Keratinocyte (primary cell): ENCODE data around the gene SMAD6. TPM values are rescaled to one million over a fixed set of nuclear protein-coding genes. Genes with fewer than 3 reads are reported as not detected.

Experiments used
- DNase-seq: peaks from one replicate; pipeline ENCODE4 v3.0.0-alpha.2; 2011; ENCODE audit warnings: low read depth, missing footprints, low spot score
- FAIRE-seq: peaks from 2 replicates; lab custom pipeline; 2011; peaks lifted over from hg19 to GRCh38; lab: Jason Lieb, UNC
- H2AFZ ChIP-seq: 2 replicates; pipeline ENCODE4 v1.6.0; 2012; ENCODE audit warnings: low read length, control low read depth, inconsistent platforms; ENCODE audit not compliant: control insufficient read depth
- H3K27ac ChIP-seq: 2 replicates; pipeline ENCODE4 v1.5.1; 2011; ENCODE audit warnings: low read length; ENCODE audit not compliant: control insufficient read depth, insufficient read depth
- H3K27me3 ChIP-seq: 3 replicates; pipeline ENCODE4 v1.6.0; 2011; ENCODE audit warnings: low read length; ENCODE audit not compliant: control insufficient read depth, insufficient read depth; ENCODE audit errors: extremely low read depth
- H3K36me3 ChIP-seq, 2 experiments: 2 replicates in 1 of 2; 3 replicates in 1 of 2; pipeline ENCODE4 v1.5.1; 2011; ENCODE audit warnings: low read length in 2 of 2, mild to moderate bottlenecking in 1 of 2; ENCODE audit not compliant: control insufficient read depth in 2 of 2, insufficient read depth in 2 of 2; ENCODE audit errors: extremely low read depth in 1 of 2
- H3K4me1 ChIP-seq: 3 replicates; pipeline ENCODE4 v1.5.1; 2011; ENCODE audit warnings: low read length; ENCODE audit not compliant: control insufficient read depth, insufficient read depth; ENCODE audit errors: extremely low read depth
- H3K4me2 ChIP-seq: 3 replicates; pipeline ENCODE4 v1.6.0; 2011; ENCODE audit warnings: low read depth, low read length; ENCODE audit not compliant: control insufficient read depth, insufficient read depth; ENCODE audit errors: extremely low read depth
- H3K4me3 ChIP-seq, 3 experiments: fragments of 200-600 bp in 1 of 3; sonication (generic) in 1 of 3; 2 replicates in 2 of 3; 3 replicates in 1 of 3; pipeline ENCODE4 v1.5.1; 2011 to 2016; ENCODE audit warnings: low read length in 3 of 3, mild to moderate bottlenecking in 3 of 3, control low read depth in 2 of 3, inconsistent platforms in 1 of 3, low read depth in 1 of 3, mixed read lengths in 1 of 3, mixed run types in 1 of 3, moderate library complexity in 1 of 3; ENCODE audit not compliant: control insufficient read depth in 2 of 3, insufficient read depth in 2 of 3; ENCODE audit errors: extremely low read depth in 1 of 3
- H3K79me2 ChIP-seq: 2 replicates; pipeline ENCODE4 v1.6.0; 2012; ENCODE audit warnings: low read length; ENCODE audit not compliant: control insufficient read depth, insufficient read depth
- H3K9ac ChIP-seq: 3 replicates; pipeline ENCODE4 v1.6.0; 2011; ENCODE audit warnings: low read length; ENCODE audit not compliant: control insufficient read depth, insufficient read depth; ENCODE audit errors: extremely low read depth
- H3K9me1 ChIP-seq: 3 replicates; pipeline ENCODE4 v1.6.0; 2011; ENCODE audit warnings: low read length; ENCODE audit not compliant: control insufficient read depth, insufficient read depth; ENCODE audit errors: extremely low read depth
- H3K9me3 ChIP-seq: 2 replicates; pipeline ENCODE4 v1.5.1; 2012; ENCODE audit warnings: low read depth, low read length; ENCODE audit not compliant: control insufficient read depth
- H4K20me1 ChIP-seq: 3 replicates; pipeline ENCODE4 v1.6.0; 2011; ENCODE audit warnings: low read length; ENCODE audit not compliant: control insufficient read depth, insufficient read depth; ENCODE audit errors: extremely low read depth
- CTCF ChIP-seq, 3 experiments: IDR thresholded peaks in 1 of 3; conservative IDR thresholded peaks in 1 of 3; optimal IDR thresholded peaks in 1 of 3; 2 replicates in 2 of 3; 3 replicates in 1 of 3; pipeline versions ENCODE3 to v1.5.1; 2011; ENCODE audit warnings: low read length in 3 of 3, mild to moderate bottlenecking in 3 of 3, moderate library complexity in 2 of 3, control low read depth in 1 of 3, inconsistent platforms in 1 of 3; ENCODE audit not compliant: insufficient read depth in 2 of 3; ENCODE audit errors: extremely low read depth in 1 of 3
- EZH2 ChIP-seq: IDR thresholded peaks from one replicate; pipeline ENCODE4 v1.6.1; 2012; ENCODE audit warnings: inconsistent platforms, mild to moderate bottlenecking, low read length, moderate library complexity
- dilution Hi-C: fragments of 300-500 bp; cut with MboI; formaldehyde crosslinking; loops from one replicate; pipeline ENCODE4 v1.7.0; 2020; ENCODE audit warnings: low sequenced_read_pairs; ENCODE audit not compliant: extremely low pct_ligation_motif_present
- polyA plus RNA-seq, 5 experiments: library from polyadenylated mRNA; depleted of rRNA in 3 of 5; stranded (reverse) in 3 of 5; stranded (forward) in 1 of 5; unstranded in 1 of 5; fragments of >200 nt; gene quantifications; 1 replicate in 1 of 5; 2 replicates in 3 of 5; 3 replicates in 1 of 5; pipeline versions ENCODE4 v1.2.1 to v1.2.3, GENCODE V29; 2011 to 2012; ENCODE audit warnings: missing spikeins in 2 of 5, low read depth in 1 of 5, low replicate concordance in 1 of 5

SMAD6 gene
- polyA plus RNA-seq, 1 donor (not counting 4 experiments of a cell fraction or from before 2014, with no cell fraction given), result 0.03 TPM

- Histone ChIP-seq H3K4me3 (no peak overlapping the region), H3K9me3 (no peaks in the 10 kb centered on the region), H3K4me1 (peaks cover 3% of the 10 kb centered on the region), H3K27ac (no peak overlapping the region), H3K27me3 (peaks cover 14% of the 10 kb centered on the region), H3K79me2 (no peaks in the 10 kb centered on the region), H4K20me1 (no peaks in the 10 kb centered on the region), H3K9me1 (no peaks in the 10 kb centered on the region), H2AFZ (no peak overlapping the region), H3K4me2 (no peak overlapping the region), H3K36me3 (no peaks in the 10 kb centered on the region), H3K9ac (no peak overlapping the region)
- no peak for DNase-seq
- dilution Hi-C loops, result no loop called here
- FAIRE-seq, result no peak
- TF ChIP-seq EZH2 (no peak), CTCF (optimal IDR thresholded peaks at IDR 0.05 in 1 of 3, IDR thresholded peaks at IDR 0.05 in 1 of 3, conservative IDR thresholded peaks at IDR 0.05 in 1 of 3; ENCODE audit: extremely low read depth in 1 of 3, insufficient read depth in 2 of 3, low read length in 3 of 3) (no peak)
These were observed 28.4 kb downstream of the SMAD6 start for GRCh38 chr15:66730168-66731021.

- Histone ChIP-seq H3K27ac (no peak overlapping the region), H3K9me1 (no peaks in the 10 kb centered on the region), H3K9me3 (no peaks in the 10 kb centered on the region), H2AFZ (no peak overlapping the region), H3K36me3 (no peaks in the 10 kb centered on the region), H4K20me1 (no peaks in the 10 kb centered on the region), H3K27me3 (no peaks in the 10 kb centered on the region), H3K4me1 (peaks cover 3% of the 10 kb centered on the region), H3K4me2 (no peak overlapping the region), H3K4me3 (no peak overlapping the region), H3K9ac (no peak overlapping the region), H3K79me2 (no peaks in the 10 kb centered on the region)
- FAIRE-seq (no peak), DNase-seq (no peak)
- dilution Hi-C loops, result no loop called here
- TF ChIP-seq CTCF (optimal IDR thresholded peaks at IDR 0.05 in 1 of 3, IDR thresholded peaks at IDR 0.05 in 1 of 3, conservative IDR thresholded peaks at IDR 0.05 in 1 of 3; ENCODE audit: extremely low read depth in 1 of 3, insufficient read depth in 2 of 3, low read length in 3 of 3) (no peak), EZH2 (no peak)
These were observed 31.9 kb downstream of the SMAD6 start for GRCh38 chr15:66733976-66734375.
